ENCODE results near the gene ENTPD1.
A peak's percentile ranks its signal among the peaks of the same experiment; 100 is the strongest.
"Not testable (repeated sequence)": the region's sequence is repeated elsewhere in the genome, so short reads cannot be mapped to it uniquely, and the experiment has no call there.

ENTPD1 gene

DNA sequence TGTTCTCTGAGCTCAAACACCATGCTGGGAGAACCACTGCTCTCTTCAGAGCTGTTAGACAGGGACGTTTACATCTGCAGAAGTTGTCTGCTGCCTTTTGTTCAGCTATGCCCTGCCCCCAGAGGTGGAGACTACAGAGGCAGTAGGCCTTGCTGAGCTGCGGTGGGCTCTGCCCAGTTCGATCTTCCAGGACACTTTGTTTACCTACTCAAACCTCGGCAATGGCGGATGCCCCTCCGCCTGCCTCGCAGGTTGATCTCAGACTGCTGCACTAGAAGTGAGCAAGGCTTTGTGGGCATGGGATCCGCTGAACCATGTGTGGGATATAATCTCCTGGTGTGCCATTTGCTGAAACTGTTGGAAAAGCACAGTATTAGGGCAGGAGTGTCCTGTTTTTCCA is 21.7 kb downstream of the ENTPD1 start:
- H3K36me3 ChIP-seq (replicated peaks; ENCODE audit: low read depth, low read length), result peaks cover 16% of the 10 kb centered on the region
- not testable (repeated sequence) for H2AFZ ChIP-seq (ENCODE audit: low read depth, low read length); H3K4me3 ChIP-seq (ENCODE audit: low read length); H3K27me3 ChIP-seq (ENCODE audit: low read depth, low read length); H4K20me1 ChIP-seq (ENCODE audit: insufficient read depth, low read length); H3K9ac ChIP-seq (ENCODE audit: low read length); H3K4me2 ChIP-seq (ENCODE audit: low read length); H3K27ac ChIP-seq (ENCODE audit: low read length); H3K9me3 ChIP-seq (ENCODE audit: insufficient read depth, low read length)
- H3K79me2 ChIP-seq (ENCODE audit: low read length), result peaks cover 33% of the 10 kb centered on the region
- peaks cover 31% of the 10 kb centered on the region for H3K4me1 ChIP-seq (ENCODE audit: low read length)

- Histone ChIP-seq H3K36me3 (replicated peaks; ENCODE audit: low read depth, low read length) (peaks cover 8% of the 10 kb centered on the region), H3K9me3 (ENCODE audit: insufficient read depth, low read length) (no peaks in the 10 kb centered on the region), H3K9ac (ENCODE audit: low read length) (peak overlapping the region; percentile 81), H3K27ac (ENCODE audit: low read length) (peak overlapping the region; percentile 100), H3K4me1 (ENCODE audit: low read length) (peaks cover 75% of the 10 kb centered on the region), H3K27me3 (ENCODE audit: low read depth, low read length) (no peaks in the 10 kb centered on the region), H3K4me3 (ENCODE audit: low read length) (peak overlapping the region; percentile 12; the same call in 1 of the 2 replicates), H3K79me2 (ENCODE audit: low read length) (peaks cover 68% of the 10 kb centered on the region), H4K20me1 (ENCODE audit: insufficient read depth, low read length) (no peaks in the 10 kb centered on the region), H2AFZ (ENCODE audit: low read depth, low read length) (no peak overlapping the region), H3K4me2 (ENCODE audit: low read length) (peak overlapping the region; percentile 47)
- TF ChIP-seq CTCF (IDR thresholded peaks at IDR 0.05; ENCODE audit: low read depth, low read length) (no peak), EZH2phosphoT487 (IDR thresholded peaks at IDR 0.05; ENCODE audit: low read depth) (no peak)
Measured at GRCh38 chr10:95782318-95782717, 26.4 kb downstream of the ENTPD1 start.

DNA sequence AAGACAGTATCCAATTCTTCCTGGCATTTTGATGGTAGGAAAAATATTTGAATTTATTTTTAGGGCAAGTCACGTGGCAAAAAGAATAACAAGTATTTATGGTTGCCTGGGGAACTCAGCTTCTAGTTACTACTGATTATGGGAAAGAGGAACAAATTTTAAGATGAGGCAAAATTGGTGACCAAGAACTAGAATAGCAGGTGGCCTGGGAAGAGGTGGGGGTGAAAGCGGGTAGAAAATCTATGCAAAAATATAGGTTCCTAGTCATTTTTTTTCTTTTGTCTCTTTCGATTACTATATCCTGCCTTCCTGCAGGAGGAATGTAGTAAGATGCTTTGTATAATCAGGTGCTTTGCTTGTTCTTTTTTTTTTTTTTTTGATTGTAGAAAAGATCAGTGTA is 27.8 kb downstream of the ENTPD1 start:
- Histone ChIP-seq H3K27ac (ENCODE audit: low read length) (peak overlapping the region; percentile 100), H2AFZ (ENCODE audit: low read depth, low read length) (no peak overlapping the region), H3K4me3 (ENCODE audit: low read length) (peak overlapping the region; percentile 12), H3K9ac (ENCODE audit: low read length) (peak overlapping the region; percentile 89), H4K20me1 (ENCODE audit: insufficient read depth, low read length) (no peaks in the 10 kb centered on the region), H3K4me1 (ENCODE audit: low read length) (peaks cover 88% of the 10 kb centered on the region), H3K27me3 (ENCODE audit: low read depth, low read length) (no peaks in the 10 kb centered on the region), H3K36me3 (replicated peaks; ENCODE audit: low read depth, low read length) (peaks cover 4% of the 10 kb centered on the region), H3K79me2 (ENCODE audit: low read length) (peaks cover 74% of the 10 kb centered on the region), H3K9me3 (ENCODE audit: insufficient read depth, low read length) (no peaks in the 10 kb centered on the region), H3K4me2 (ENCODE audit: low read length) (peak overlapping the region; percentile 61)
- no peak for TF ChIP-seq EZH2phosphoT487 (IDR thresholded peaks at IDR 0.05; ENCODE audit: low read depth)
- TF ChIP-seq CTCF (IDR thresholded peaks at IDR 0.05; ENCODE audit: low read depth, low read length), result no peak

DNA sequence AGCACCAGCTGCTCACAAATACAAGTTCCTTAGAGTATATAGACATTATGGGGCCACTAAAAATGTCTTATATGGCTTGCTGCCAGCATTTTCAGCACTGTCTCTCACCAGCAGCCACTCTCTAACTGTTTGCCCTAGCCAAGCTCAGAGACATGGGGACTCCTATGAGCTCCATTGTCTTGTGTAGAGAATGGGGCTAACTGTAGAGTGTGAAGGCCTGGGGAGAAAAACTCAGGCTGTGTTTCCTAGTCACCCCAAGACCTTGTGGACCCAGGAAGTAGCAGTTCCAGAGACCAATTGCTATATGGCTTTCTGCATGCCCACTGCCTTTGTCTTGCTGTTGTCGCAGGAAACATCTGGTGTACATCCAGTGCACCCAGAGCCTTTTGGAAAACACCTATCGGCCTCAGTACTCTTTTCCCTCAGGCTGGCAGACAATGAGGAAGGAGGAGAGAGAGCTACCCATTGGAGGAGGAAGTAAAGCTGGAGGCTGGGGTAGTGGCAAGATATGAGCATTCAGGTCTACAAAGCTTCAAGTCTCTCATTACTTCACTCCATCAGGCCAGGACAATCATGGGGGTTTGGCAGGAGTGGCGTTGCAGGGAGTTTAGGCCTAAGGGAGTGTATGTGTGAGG is 28.4 kb downstream of the ENTPD1 start:
- no peaks in the 10 kb centered on the region for H3K27me3 ChIP-seq (ENCODE audit: low read depth, low read length)
- H3K4me3 ChIP-seq (ENCODE audit: low read length), result peak overlapping the region; percentile 16; the same call in 1 of the 2 replicates
- no peaks in the 10 kb centered on the region for H3K9me3 ChIP-seq (ENCODE audit: insufficient read depth, low read length)
- TF ChIP-seq CTCF (IDR thresholded peaks at IDR 0.05; ENCODE audit: low read depth, low read length), result no peak
- TF ChIP-seq EZH2phosphoT487 (IDR thresholded peaks at IDR 0.05; ENCODE audit: low read depth), result no peak
- peaks cover 71% of the 10 kb centered on the region for H3K79me2 ChIP-seq (ENCODE audit: low read length)
- H3K9ac ChIP-seq (ENCODE audit: low read length), result peak overlapping the region; percentile 89
- H3K4me2 ChIP-seq (ENCODE audit: low read length), result peak overlapping the region; percentile 61
- peak overlapping the region; percentile 100 for H3K27ac ChIP-seq (ENCODE audit: low read length)
- peaks cover 90% of the 10 kb centered on the region for H3K4me1 ChIP-seq (ENCODE audit: low read length)
- H4K20me1 ChIP-seq (ENCODE audit: insufficient read depth, low read length), result no peaks in the 10 kb centered on the region
- peaks cover 8% of the 10 kb centered on the region for H3K36me3 ChIP-seq (replicated peaks; ENCODE audit: low read depth, low read length)
- no peak overlapping the region for H2AFZ ChIP-seq (ENCODE audit: low read depth, low read length)
